AG04449 (cell line): ENCODE results near the gene KIRREL2.

ENCODE experiments used
- CTCF ChIA-PET: fragments of 350-600 bp; formaldehyde crosslinking; extraction: SDS; loops from one replicate; lab custom pipeline; 2021; ENCODE audit warnings: antibody characterized with exemption; lab: Yijun Ruan, JAX
- POLR2A ChIA-PET: fragments of 400-600, 350-600 bp; formaldehyde crosslinking; extraction: SDS; loops from one replicate; lab custom pipeline; 2020; ENCODE audit warnings: antibody characterized with exemption, inconsistent platforms; lab: Yijun Ruan, JAX
- DNase-seq: peaks from one replicate; pipeline ENCODE4 v3.0.0-alpha.2; 2010; ENCODE audit warnings: low read depth, low spot score
- H3K4me3 ChIP-seq: 2 replicates; pipeline ENCODE4 v1.5.1; 2011; ENCODE audit warnings: low read depth, mild to moderate bottlenecking, control low read depth, low read length
- TF ChIP-seq, protein P1 (sequence below): IDR thresholded peaks from one replicate; pipeline ENCODE4 v1.5.1; 2011; ENCODE audit warnings: mild to moderate bottlenecking, moderate library complexity, low read length, control low read depth, inconsistent platforms; ENCODE audit not compliant: insufficient read depth; ENCODE audit errors: missing control alignments

KIRREL2 gene

DNA sequence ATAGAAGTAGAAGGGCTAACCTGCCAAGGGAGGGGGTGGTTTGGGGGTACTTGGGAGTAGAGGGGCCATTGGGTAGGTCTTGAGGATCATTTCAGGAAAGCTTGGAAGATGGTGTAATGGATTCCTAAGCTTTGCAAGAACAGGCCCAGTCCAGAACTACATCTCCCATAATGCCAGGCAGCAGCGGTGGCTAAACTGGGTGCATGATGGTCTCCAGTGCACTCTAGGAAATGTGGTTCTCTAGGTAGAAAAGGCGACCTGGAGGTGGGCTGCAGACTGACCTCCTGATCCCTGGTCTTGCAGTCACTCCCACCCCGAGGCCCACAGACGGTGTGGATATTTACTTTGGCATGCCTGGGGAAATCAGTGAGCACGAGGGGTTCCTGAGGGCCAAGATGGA lies 15.5 kb downstream of the KIRREL2 start:
- ChIA-PET POLR2A (no interaction called here), CTCF (interaction anchor here (1.2 kb wide), 1 partner anchor 10 kb away, joined by 3 read pairs; no protein-coding TSS in a partner anchor)
- H3K4me3 ChIP-seq = no peak overlapping the region
- no peak for DNase-seq
- TF ChIP-seq, protein P1, sequence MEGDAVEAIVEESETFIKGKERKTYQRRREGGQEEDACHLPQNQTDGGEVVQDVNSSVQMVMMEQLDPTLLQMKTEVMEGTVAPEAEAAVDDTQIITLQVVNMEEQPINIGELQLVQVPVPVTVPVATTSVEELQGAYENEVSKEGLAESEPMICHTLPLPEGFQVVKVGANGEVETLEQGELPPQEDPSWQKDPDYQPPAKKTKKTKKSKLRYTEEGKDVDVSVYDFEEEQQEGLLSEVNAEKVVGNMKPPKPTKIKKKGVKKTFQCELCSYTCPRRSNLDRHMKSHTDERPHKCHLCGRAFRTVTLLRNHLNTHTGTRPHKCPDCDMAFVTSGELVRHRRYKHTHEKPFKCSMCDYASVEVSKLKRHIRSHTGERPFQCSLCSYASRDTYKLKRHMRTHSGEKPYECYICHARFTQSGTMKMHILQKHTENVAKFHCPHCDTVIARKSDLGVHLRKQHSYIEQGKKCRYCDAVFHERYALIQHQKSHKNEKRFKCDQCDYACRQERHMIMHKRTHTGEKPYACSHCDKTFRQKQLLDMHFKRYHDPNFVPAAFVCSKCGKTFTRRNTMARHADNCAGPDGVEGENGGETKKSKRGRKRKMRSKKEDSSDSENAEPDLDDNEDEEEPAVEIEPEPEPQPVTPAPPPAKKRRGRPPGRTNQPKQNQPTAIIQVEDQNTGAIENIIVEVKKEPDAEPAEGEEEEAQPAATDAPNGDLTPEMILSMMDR = no peak

DNA sequence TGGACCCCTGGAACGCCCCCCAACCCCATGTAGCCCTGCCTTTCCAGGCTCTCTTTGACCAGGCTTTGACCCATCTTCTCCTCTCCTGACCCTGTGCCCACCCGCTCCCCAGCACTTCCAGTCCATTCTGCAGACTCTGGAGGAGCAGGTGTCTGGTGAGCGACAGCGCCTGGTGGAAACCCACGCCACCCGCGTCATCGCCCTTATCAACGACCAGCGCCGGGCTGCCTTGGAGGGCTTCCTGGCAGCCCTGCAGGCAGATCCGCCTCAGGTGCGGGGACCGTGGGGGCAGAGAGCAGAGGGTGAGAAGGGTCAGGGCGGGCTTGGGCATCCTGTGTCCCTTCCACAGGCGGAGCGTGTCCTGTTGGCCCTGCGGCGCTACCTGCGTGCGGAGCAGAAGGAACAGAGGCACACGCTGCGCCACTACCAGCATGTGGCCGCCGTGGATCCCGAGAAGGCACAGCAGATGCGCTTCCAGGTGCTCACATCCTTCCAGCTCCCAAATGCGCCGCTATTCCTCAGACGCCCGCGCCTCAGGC lies 17.8 kb downstream of the KIRREL2 start:
- CTCF ChIA-PET = no interaction called here
- POLR2A ChIA-PET = no interaction called here
- no peak overlapping the region for H3K4me3 ChIP-seq
- DNase-seq = no peak
- TF ChIP-seq, protein P1 = no peak

DNA sequence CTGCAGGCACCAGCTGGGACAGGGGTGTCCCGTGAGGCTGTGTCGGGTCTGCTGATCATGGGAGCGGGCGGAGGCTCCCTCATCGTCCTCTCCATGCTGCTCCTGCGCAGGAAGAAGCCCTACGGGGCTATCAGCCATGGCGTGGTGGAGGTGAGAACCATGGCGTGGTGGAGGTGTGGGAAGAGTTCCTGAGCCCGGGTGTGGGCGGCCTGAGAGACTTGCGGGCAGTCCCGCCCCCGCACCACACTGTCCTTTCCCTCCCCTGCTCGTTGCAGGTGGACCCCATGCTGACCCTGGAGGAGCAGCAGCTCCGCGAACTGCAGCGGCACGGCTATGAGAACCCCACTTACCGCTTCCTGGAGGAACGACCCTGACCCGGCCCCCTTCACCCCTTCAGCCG lies 22.4 kb downstream of the KIRREL2 start:
- DNase-seq = no peak
- no peak overlapping the region for H3K4me3 ChIP-seq
- CTCF ChIA-PET = interaction anchor here (1.0 to 6.3 kb wide), 3 partner anchors 9 to 53 kb away, joined by 3 to 144 read pairs (median 3); no protein-coding TSS in a partner anchor
- TF ChIP-seq, protein P1 = no peak
- POLR2A ChIA-PET = interaction anchor here (1.0 kb wide), 1 partner anchor 52 kb away, joined by 4 read pairs; no protein-coding TSS in a partner anchor

DNA sequence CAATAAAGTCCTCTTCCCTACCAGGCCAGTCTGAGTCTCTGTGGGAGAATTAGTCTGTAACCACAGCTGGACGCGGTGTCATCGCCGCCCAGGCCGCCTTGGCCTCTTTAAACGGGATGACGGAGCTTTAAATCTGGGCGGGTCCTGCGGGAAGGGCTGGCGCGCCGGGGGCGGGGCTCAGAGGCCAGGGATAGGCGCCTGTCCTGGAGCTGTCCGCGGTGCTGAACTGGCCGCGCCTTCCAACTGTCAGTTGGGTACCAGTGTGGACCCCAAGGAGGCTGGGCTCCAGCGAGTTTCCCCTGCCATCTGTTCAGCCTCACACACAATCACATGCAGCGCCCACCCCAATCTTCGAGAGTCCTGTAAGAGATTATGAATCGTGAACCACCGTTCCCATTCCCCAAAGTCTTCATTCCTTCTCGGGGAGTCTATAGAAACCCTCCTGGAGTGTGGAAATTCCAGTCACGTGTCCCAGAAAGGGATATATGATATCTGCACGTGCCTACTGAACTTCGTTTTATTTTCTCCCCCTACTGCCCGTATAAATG lies 23.1 kb downstream of the KIRREL2 start:
- DNase-seq = peak; percentile 14
- TF ChIP-seq, protein P1 = no peak
- no peak overlapping the region for H3K4me3 ChIP-seq
- CTCF ChIA-PET = interaction anchor here (1.0 to 6.3 kb wide), 3 partner anchors 10 to 52 kb away, joined by 3 to 144 read pairs (median 3); no protein-coding TSS in a partner anchor
- POLR2A ChIA-PET = interaction anchor here (0.5 to 1.0 kb wide), 2 partner anchors 33 to 51 kb away, joined by 3 to 4 read pairs; no protein-coding TSS in a partner anchor

DNA sequence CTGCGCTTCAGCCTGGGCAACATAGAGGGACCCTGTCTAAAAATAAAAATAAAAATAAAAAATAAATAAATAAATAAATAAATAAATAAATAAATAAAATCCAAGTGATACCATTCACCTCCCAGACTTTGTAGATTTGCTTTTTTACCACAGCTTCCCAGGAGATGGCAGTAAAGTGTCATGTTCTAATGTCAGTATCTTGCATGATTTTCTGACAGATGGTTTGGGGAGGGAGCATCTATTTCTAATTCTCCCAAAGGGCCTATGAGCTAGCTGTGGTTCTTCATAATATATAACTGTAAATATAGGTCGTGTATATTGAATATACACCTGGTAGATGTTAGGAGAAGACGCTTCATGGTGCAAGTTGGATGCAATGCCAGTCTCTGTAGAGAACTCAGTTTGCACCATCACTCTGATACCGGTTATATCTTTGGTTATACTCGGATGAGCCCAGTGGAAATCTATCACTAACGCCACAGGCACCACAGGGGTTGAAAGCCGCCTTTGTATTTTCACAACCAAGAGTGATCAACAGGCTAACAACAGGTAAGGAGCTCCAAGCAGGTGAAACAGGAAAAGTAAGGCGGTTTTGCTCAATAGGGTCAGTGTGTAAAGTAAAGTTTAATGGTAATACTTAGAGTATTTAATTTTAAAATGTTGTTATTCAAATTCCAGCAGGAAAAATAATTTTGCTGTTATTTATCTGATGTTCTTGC lies 25.6 kb downstream of the KIRREL2 start:
- TF ChIP-seq, protein P1 = peak; percentile 43
- ChIA-PET POLR2A (interaction anchor here (1.4 kb wide), 1 partner anchor 49 kb away, joined by 8 read pairs; no protein-coding TSS in a partner anchor), CTCF (interaction anchor here (0.8 to 6.3 kb wide), 14 partner anchors 10 to 114 kb away, joined by 3 to 144 read pairs (median 4); partner anchors contain the start of gene NFKBID)
- no peak overlapping the region for H3K4me3 ChIP-seq
- DNase-seq = peak; percentile 54
